K562 (cell line): ENCODE data around the gene FH. TPM values are rescaled to one million over a fixed set of nuclear protein-coding genes. Genes with fewer than 3 reads are reported as not detected.

Experiments
- ATF1 ChIP-seq, 2 experiments: fragments of 450-650 bp in 1 of 2; IDR thresholded peaks; 2 replicates each; pipeline ENCODE4 v1.6.1; 2016; ENCODE audit warnings: missing compliant biosample characterization in 1 of 2, missing genetic modification characterization in 1 of 2
- ATF7 ChIP-seq: fragments of 450-650 bp; IDR thresholded peaks from 2 replicates; pipeline ENCODE4 v1.7.1; 2014; ENCODE audit warnings: mild to moderate bottlenecking, moderate library complexity
- CBFA2T2 ChIP-seq: fragments of 450-650 bp; conservative IDR thresholded peaks from 2 replicates; pipeline ENCODE4 v1.6.1; 2017; ENCODE audit warnings: mild to moderate bottlenecking
- CXXC5 ChIP-seq: fragments of 250-450 bp; sonication (Bioruptor Pico); IDR thresholded peaks from 2 replicates; pipeline ENCODE4 v1.8.0; 2022; ENCODE audit warnings: inconsistent platforms, mild to moderate bottlenecking, moderate library complexity
- DEAF1 ChIP-seq: fragments of 450-650 bp; formaldehyde crosslinking; IDR thresholded peaks from 2 replicates; pipeline ENCODE4 v1.4.0; 2020; ENCODE audit warnings: mild to moderate bottlenecking, moderate library complexity
- E2F4 ChIP-seq: sonication (generic); formaldehyde crosslinking; IDR thresholded peaks from 2 replicates; pipeline ENCODE4 v1.8.0; 2022; ENCODE audit warnings: mild to moderate bottlenecking, low read depth, missing genetic modification reagents
- ETV1 ChIP-seq: fragments of 450-650 bp; conservative IDR thresholded peaks from 2 replicates; pipeline ENCODE4 v1.6.1; 2016; ENCODE audit warnings: missing genetic modification characterization, control low read depth, low read depth, missing compliant biosample characterization
- EZH2 ChIP-seq: IDR thresholded peaks from 2 replicates; pipeline ENCODE4 v1.6.1; 2012; ENCODE audit warnings: low read depth, mild to moderate bottlenecking, inconsistent platforms, low read length, borderline replicate concordance
- MYNN ChIP-seq, 2 experiments: sonication (generic); formaldehyde crosslinking in 1 of 2; IDR thresholded peaks; 2 replicates each; pipeline versions ENCODE4 v1.5.0 to v1.6.1; 2016 to 2020; ENCODE audit warnings: antibody characterized with exemption in 1 of 2, missing genetic modification reagents in 1 of 2
- NFE2 ChIP-seq: IDR thresholded peaks from 2 replicates; pipeline ENCODE4 v1.6.1; 2014; ENCODE audit warnings: antibody characterized with exemption, low read depth
- PKNOX1 ChIP-seq: fragments of 450-650 bp; IDR thresholded peaks from 2 replicates; pipeline ENCODE4 v1.6.1; 2016
- TCF7 ChIP-seq: sonication (generic); IDR thresholded peaks from 2 replicates; pipeline ENCODE4 v1.6.1; 2016; ENCODE audit warnings: antibody characterized with exemption, borderline replicate concordance
- VEZF1 ChIP-seq: fragments of 200-800 bp; sonication (Bioruptor generic); IDR thresholded peaks from 2 replicates; pipeline ENCODE4 v1.6.1; 2017; ENCODE audit warnings: missing genetic modification characterization, missing compliant biosample characterization
- YBX1 ChIP-seq: fragments of 450-650 bp; IDR thresholded peaks from 2 replicates; pipeline ENCODE4 v1.7.1; 2016; ENCODE audit warnings: mild to moderate bottlenecking
- ZBED1 ChIP-seq: IDR thresholded peaks from 2 replicates; pipeline ENCODE4 v1.6.1; 2014
- ZNF589 ChIP-seq: fragments of 200-800 bp; sonication (Bioruptor generic); IDR thresholded peaks from 2 replicates; pipeline ENCODE4 v1.6.1; 2016; ENCODE audit warnings: low read depth, missing genetic modification characterization, missing compliant biosample characterization
- ZNF696 ChIP-seq: fragments of 250-450 bp; sonication (Bioruptor Pico); conservative IDR thresholded peaks from 2 replicates; pipeline ENCODE4 v1.4.0; 2020; ENCODE audit warnings: mild to moderate bottlenecking, moderate library complexity
- ZZZ3 ChIP-seq: fragments of 450-650 bp; IDR thresholded peaks from 2 replicates; pipeline ENCODE4 v1.6.1; 2016; ENCODE audit warnings: antibody characterized with exemption, mild to moderate bottlenecking, moderate library complexity
- polyA plus RNA-seq, 8 experiments: library from polyadenylated mRNA; depleted of rRNA in 4 of 8; stranded (reverse) in 5 of 8; unstranded in 3 of 8; fragments of >200 nt; fragmentation: Nextera tagmentation in 2 of 8; fragmentation: Illumina TruSeq in 1 of 8; extraction: Ambion mirVana in 2 of 8; extraction: Trizol in 1 of 8; gene quantifications; 2 replicates each; pipeline versions ENCODE4 v1.2.1 to v1.2.3, GENCODE V29; 2011 to 2014; ENCODE audit warnings: inconsistent platforms in 1 of 8, missing spikeins in 1 of 8
- total RNA-seq, 7 experiments: library from RNA; depleted of rRNA in 6 of 7; stranded (reverse); fragments of >200 nt in 6 of 7; fragmentation: Illumina TruSeq in 2 of 7; extraction: Trizol in 2 of 7; gene quantifications; 2 replicates each; pipeline versions ENCODE4 v1.2.1 to v1.2.3, GENCODE V29; 2011 to 2021; ENCODE audit warnings: low replicate concordance in 1 of 7
- TF ChIP-seq, protein P1 (sequence below): fragments of 250-450 bp; sonication (Bioruptor Pico); IDR thresholded peaks from 2 replicates; pipeline ENCODE4 v1.5.0; 2021; ENCODE audit warnings: mild to moderate bottlenecking, moderate library complexity

Gene FH
- total and polyA plus RNA-seq, 9 of the 15 experiments (the other 6 are each of a cell fraction or from before 2014, with no cell fraction given): 117 to 240 (median 211) TPM

GRCh38 chr1:241551759-241552638 lies 32.4 kb upstream of the FH start (continued):
- no peak for TF ChIP-seq EZH2
- TF ChIP-seq CXXC5 (CRISPR knock-in tag): peak; percentile 60
- 0 out of 2 replicates have a peak, but pooled peaks have one; percentile 17 for TF ChIP-seq DEAF1 (CRISPR knock-in tag)
- TF ChIP-seq, protein P1, sequence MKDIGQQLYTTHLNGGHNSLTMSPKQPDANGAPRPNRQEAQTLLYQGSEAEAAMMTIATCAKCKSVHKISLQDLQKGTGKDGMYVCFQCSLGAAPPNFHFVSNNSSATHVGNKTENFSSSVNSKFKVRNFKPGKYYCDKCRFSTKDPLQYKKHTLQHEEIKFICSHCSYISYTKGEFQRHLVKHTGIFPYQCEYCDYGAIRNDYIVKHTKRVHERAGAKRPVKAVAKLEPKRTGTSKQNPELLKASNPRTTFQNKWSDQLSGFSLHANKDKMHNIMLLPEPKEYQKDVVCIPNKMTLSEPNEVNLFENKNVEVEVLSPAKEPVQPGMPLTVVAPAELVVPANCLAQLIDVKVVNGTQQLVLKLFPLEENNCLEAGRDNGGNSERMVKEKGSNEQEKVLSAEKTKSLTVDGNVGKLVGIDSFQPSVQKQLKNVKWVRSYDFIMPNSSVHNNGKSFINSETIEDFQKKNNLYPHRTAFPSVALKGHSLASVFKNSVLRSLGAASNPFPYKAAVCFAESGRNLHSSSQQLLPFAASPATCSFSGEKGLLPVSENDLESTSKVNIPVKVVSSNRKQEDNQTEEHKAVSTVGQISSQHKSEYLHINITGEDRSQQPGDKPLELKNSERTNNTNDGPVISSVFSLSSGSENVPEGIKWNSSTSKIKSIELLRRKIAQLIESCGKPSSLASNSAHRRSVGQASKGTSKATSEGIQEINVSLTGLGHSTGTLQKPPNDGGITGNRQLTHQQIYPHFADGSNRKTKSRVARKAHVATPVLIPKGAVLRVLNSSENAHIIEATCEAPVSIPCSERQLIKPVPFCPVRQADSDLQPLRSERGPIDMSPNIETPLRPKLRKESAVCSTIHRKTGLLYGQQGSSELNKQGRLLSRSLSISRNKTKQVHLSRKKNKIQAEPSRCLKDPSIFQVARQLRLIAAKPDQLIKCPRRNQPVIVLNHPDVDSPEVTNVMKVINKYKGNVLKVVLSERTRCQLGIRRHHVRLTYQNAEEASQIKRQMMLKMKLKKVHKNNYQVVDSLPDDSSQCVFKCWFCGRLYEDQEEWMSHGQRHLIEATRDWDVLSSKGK: no peak
- TF ChIP-seq CBFA2T2: no peak
- TF ChIP-seq E2F4 (CRISPR knock-in tag): no peak
- peak; percentile 10; the same call in 1 of the 2 replicates for TF ChIP-seq PKNOX1
- TF ChIP-seq TCF7: no peak
- TF ChIP-seq NFE2: peak; percentile 85
- TF ChIP-seq ZNF696 (CRISPR knock-in tag): no peak
- no peak for TF ChIP-seq ZBED1
- TF ChIP-seq ZNF589 (CRISPR knock-in tag): 0 out of 2 replicates have a peak, but pooled peaks have one; percentile 42
- peak; percentile 96 for TF ChIP-seq MYNN (IDR thresholded peaks at IDR 0.05)
- TF ChIP-seq MYNN (CRISPR knock-in tag; IDR thresholded peaks at IDR 0.05): no peak
- 0 out of 2 replicates have a peak, but pooled peaks have one; percentile 16 for TF ChIP-seq ETV1
- peak; percentile 82 for TF ChIP-seq ATF7
- TF ChIP-seq VEZF1 (CRISPR knock-in tag): peak; percentile 58
- TF ChIP-seq ZZZ3: 0 out of 2 replicates have a peak, but pooled peaks have one; percentile 32
- no peak for TF ChIP-seq ATF1 (CRISPR knock-in tag; IDR thresholded peaks at IDR 0.05)
- peak; percentile 84 for TF ChIP-seq ATF1 (tag; IDR thresholded peaks at IDR 0.05)
- no peak for TF ChIP-seq YBX1
